Activated B cell treated with CpG ODN at 0.5 μM for 24 hours (primary cell): Measurements from ENCODE around the gene MED16. TPM values are rescaled to one million over a fixed set of nuclear protein-coding genes. Genes with fewer than 3 reads are reported as not detected.

ENCODE experiments used
- ATAC-seq: fragments of 200-7000 bp; cut with Tn5 transposase; one replicate; pipeline ENCODE4 v1.10.0; 2021; ENCODE audit warnings: low read depth, mild to moderate bottlenecking, moderate library complexity
- CTCF ChIA-PET: fragments of 350-600 bp; sonication (Branson Sonifier 250); formaldehyde crosslinking; loops from one replicate; lab custom pipeline; 2021; ENCODE audit warnings: antibody characterized with exemption; lab: Charles Lee
- POLR2A ChIA-PET: fragments of 350-600 bp; sonication (Branson Sonifier 250); formaldehyde crosslinking; loops from one replicate; lab custom pipeline; 2021; ENCODE audit warnings: antibody characterized with exemption; lab: Charles Lee
- DNase-seq: peaks from one replicate; pipeline ENCODE4 v3.0.0; 2022
- H3K27ac Mint-ChIP-seq: one replicate; pipeline ENCODE4 v1.8.0; 2020; ENCODE audit warnings: mixed read lengths
- H3K27me3 Mint-ChIP-seq: one replicate; pipeline ENCODE4 v1.8.0; 2021; ENCODE audit warnings: mixed read lengths
- H3K36me3 Mint-ChIP-seq: one replicate; pipeline ENCODE4 v1.8.0; 2021; ENCODE audit warnings: low read depth, mixed read lengths
- H3K4me1 Mint-ChIP-seq: one replicate; pipeline ENCODE4 v1.8.0; 2021; ENCODE audit warnings: mixed read lengths
- H3K4me3 Mint-ChIP-seq: one replicate; pipeline ENCODE4 v1.8.0; 2020; ENCODE audit warnings: mild to moderate bottlenecking, mixed read lengths
- H3K9me3 Mint-ChIP-seq: one replicate; pipeline ENCODE4 v1.8.0; 2020; ENCODE audit warnings: mixed read lengths
- intact Hi-C: fragments of 100-400 bp; cut with micrococcal nuclease; formaldehyde crosslinking; loops from one replicate; pipeline ENCODE4 v1.15.1; 2024
- total RNA-seq: library from RNA; stranded (reverse); gene quantifications from 2 replicates; pipeline ENCODE4 v1.2.3, GENCODE V29; 2022
- TF ChIP-seq, protein P1 (sequence below): fragments of 200-600 bp; IDR thresholded peaks from one replicate; pipeline ENCODE4 v1.8.0; 2022; ENCODE audit warnings: antibody characterized with exemption, mild to moderate bottlenecking

Gene MED16
- total RNA-seq, 1 donor from 2014 or later, result 79.3 TPM

DNA sequence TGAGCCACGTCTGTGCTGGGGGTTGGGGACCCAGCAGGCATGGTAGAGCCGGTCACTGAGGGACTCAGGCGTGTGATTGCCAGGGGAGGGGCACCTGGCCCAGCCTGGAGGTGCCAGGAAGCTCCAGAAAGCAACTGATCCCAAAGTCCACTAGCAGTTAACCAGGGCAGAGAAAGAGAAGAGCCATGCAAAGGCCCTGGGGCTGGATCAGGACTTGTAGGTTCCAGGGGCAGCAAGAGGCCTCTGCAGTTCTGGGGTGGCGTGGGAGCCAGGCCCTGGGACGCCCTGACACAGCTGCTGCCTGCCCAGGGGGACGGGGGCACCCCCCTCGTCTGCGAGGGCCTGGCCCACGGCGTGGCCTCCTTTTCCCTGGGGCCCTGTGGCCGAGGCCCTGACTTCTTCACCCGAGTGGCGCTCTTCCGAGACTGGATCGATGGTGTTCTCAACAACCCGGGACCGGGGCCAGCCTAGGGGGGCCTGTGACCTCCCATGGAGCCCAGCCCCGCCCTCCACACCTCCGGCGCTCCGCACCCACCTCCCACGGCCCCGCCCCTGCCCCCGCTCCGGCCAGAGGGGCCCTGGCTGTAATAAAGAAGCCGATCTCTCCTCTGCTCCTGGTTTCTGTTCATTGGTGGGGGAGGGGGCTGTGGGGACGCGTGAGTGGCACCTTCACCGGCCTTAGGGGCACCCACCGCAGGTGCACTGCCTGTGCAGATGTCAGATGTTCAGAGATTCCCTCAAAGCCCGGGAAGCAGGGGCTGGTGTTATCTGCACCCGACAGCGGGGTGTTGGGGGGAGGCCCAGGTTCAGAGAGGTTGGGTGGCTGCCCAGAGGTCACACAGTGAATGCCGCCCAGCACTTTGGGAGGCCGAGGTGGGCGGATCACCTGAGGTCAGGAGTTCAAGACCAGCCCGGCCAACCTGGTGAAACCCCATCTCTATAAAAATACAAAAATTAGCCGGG is 61.3 kb downstream of the MED16 start:
- H3K9me3 Mint-ChIP-seq, result no peaks in the 10 kb centered on the region
- ATAC-seq, result no peak
- DNase-seq, result no peak
- H3K36me3 Mint-ChIP-seq, result no peaks in the 10 kb centered on the region
- ChIA-PET CTCF (no interaction called here), POLR2A (no interaction called here)
- TF ChIP-seq, protein P1, sequence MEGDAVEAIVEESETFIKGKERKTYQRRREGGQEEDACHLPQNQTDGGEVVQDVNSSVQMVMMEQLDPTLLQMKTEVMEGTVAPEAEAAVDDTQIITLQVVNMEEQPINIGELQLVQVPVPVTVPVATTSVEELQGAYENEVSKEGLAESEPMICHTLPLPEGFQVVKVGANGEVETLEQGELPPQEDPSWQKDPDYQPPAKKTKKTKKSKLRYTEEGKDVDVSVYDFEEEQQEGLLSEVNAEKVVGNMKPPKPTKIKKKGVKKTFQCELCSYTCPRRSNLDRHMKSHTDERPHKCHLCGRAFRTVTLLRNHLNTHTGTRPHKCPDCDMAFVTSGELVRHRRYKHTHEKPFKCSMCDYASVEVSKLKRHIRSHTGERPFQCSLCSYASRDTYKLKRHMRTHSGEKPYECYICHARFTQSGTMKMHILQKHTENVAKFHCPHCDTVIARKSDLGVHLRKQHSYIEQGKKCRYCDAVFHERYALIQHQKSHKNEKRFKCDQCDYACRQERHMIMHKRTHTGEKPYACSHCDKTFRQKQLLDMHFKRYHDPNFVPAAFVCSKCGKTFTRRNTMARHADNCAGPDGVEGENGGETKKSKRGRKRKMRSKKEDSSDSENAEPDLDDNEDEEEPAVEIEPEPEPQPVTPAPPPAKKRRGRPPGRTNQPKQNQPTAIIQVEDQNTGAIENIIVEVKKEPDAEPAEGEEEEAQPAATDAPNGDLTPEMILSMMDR, result no peak
- H3K27me3 Mint-ChIP-seq, result peaks cover 14% of the 10 kb centered on the region
- no peaks in the 10 kb centered on the region for H3K4me1 Mint-ChIP-seq
- intact Hi-C loops, result no loop called here
- H3K27ac Mint-ChIP-seq, result no peak overlapping the region
- no peak overlapping the region for H3K4me3 Mint-ChIP-seq

DNA sequence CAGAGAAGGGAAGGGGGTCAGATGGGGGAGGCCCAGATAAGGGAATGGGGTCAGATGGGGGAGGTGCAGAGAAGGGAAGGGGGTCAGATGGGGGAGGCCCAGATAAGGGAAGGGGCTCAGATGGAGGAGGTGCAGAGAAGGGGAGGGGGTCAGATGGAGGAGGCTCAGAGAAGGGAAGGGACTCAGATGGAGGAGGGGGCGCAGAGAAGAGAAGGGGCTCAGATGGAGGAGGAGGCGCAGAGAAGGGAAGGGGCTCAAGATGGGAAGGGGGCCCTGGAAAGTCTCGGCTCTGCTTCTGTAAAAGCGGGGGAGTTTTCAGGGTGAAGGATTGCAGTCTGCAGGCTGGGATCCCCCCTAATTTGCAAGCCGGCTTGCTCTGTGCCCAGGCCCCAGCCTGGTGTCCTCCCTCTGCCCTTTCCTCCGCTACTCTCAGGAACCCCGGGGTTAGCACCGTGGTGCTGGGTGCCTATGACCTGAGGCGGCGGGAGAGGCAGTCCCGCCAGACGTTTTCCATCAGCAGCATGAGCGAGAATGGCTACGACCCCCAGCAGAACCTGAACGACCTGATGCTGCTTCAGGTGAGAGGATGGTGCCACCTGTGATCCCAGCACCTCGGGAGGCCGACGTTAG is 63.7 kb downstream of the MED16 start:
- H3K9me3 Mint-ChIP-seq, result no peaks in the 10 kb centered on the region
- no peaks in the 10 kb centered on the region for H3K4me1 Mint-ChIP-seq
- TF ChIP-seq, protein P1, result no peak
- ChIA-PET POLR2A (no interaction called here), CTCF (no interaction called here)
- H3K27ac Mint-ChIP-seq, result no peak overlapping the region
- H3K36me3 Mint-ChIP-seq, result no peaks in the 10 kb centered on the region
- ATAC-seq, result no peak
- DNase-seq, result no peak
- intact Hi-C loops, result no loop called here
- peaks cover 11% of the 10 kb centered on the region for H3K27me3 Mint-ChIP-seq
- no peak overlapping the region for H3K4me3 Mint-ChIP-seq

DNA sequence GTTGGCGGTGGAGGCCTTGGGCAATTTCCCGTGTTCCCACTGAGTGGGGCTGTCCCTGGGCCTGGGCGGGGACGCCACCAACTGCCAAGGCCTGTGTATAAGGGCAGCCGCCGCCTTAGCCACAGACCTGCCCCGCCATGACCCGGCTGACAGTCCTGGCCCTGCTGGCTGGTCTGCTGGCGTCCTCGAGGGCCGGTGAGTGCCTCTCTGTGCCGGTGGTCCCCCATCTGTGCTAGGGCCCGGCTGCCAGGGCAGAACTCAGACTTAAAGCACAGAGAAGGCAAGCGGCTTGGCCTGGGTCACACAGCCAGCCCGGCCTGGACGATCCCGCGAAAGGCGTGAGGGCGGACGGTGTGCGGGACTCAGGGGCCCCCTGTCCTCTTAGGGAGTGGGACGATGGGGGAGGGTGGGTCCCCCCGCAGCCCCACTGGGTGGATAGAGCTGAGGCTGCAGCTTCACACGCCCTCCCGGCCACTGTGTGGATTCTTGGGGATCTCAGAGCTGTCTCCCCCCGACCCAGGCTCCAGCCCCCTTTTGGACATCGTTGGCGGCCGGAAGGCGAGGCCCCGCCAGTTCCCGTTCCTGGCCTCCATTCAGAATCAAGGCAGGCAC is 65.2 kb downstream of the MED16 start, which contains the start of gene AZU1:
AZU1 (plus strand) TSS at position 128 of the 612 bp plus-strand sequence; CDS start at position 138, 10 bp downstream.
- H3K9me3 Mint-ChIP-seq, result no peaks in the 10 kb centered on the region
- no peaks in the 10 kb centered on the region for H3K36me3 Mint-ChIP-seq
- TF ChIP-seq, protein P1, result no peak
- DNase-seq, result no peak
- H3K4me3 Mint-ChIP-seq, result no peak within 1 kb of the TSS
- CTCF ChIA-PET, result no interaction called here
- ATAC-seq, result no peak
- peaks cover 17% of the 10 kb centered on the region for H3K27me3 Mint-ChIP-seq
- no peaks in the 10 kb centered on the region for H3K4me1 Mint-ChIP-seq
- no peak within 1 kb of the TSS for H3K27ac Mint-ChIP-seq
- POLR2A ChIA-PET, result no interaction called here
- intact Hi-C loops, result no loop called here

DNA sequence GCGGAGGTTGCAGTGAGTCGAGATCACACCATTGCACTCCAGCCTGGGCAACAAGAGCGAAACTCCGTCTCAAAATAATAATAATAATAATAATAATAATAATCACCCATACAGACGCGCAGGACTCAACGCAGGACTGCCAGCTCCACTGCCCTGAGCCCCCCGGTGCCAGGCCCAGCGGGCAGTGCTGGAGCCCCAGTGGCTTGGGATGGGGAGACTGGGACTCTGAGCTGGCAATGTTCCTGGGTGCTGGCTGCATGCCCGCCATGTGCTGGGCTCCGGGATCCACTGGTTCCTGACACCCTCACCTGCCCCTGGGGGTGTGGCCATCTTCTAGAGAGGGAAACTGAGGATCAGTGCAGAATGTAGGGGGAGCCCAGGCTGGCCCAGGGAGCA is 65.7 kb downstream of the MED16 start:
- intact Hi-C loops, result no loop called here
- ChIA-PET CTCF (no interaction called here), POLR2A (no interaction called here)
- Mint-ChIP-seq H3K27me3 (peaks cover 17% of the 10 kb centered on the region), H3K9me3 (no peaks in the 10 kb centered on the region), H3K27ac (no peak overlapping the region), H3K36me3 (no peaks in the 10 kb centered on the region), H3K4me1 (no peaks in the 10 kb centered on the region), H3K4me3 (no peak overlapping the region)
- ATAC-seq (no peak), DNase-seq (no peak)
- TF ChIP-seq, protein P1, result no peak
